ENCODE results near the gene SORL1. TPM values are rescaled to one million over a fixed set of nuclear protein-coding genes. Genes with fewer than 3 reads are reported as not detected.
A peak's percentile ranks its signal among the peaks of the same experiment; 100 is the strongest.

The SORL1 gene
- total RNA-seq, 4 donors from 2014 or later = 7.1 to 12.6 (median 10.6) TPM

DNA sequence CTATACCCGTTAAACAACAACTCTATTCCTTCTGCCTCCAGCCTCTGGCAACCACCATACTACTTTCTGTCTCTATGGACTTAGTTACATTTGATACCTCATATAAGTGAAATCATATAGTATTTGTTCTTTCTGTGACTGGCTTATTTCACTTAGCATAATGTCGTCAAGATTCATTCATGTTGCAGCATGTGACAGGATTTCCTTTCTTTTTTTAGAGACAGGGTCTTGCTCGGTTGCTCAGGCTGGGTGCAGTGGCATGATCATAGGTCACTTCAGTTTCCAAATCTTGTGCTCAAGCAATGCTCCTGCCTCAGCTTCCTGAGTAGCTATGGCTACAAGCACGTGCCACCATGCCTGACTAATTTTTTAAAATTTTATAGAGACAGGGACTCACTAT is 29.4 kb upstream of the SORL1 start:
- Histone ChIP-seq H3K27ac (no peak overlapping the region), H3K9me3 (no peaks in the 10 kb centered on the region), H3K36me3 (no peaks in the 10 kb centered on the region), H3K27me3 (peaks cover 5% of the 10 kb centered on the region), H3K4me1 (peaks cover 0 to 18% (median 0%) of the 10 kb centered on the region in 3 donors), H3K4me3 (no peak overlapping the region)
- TF ChIP-seq, protein P1, sequence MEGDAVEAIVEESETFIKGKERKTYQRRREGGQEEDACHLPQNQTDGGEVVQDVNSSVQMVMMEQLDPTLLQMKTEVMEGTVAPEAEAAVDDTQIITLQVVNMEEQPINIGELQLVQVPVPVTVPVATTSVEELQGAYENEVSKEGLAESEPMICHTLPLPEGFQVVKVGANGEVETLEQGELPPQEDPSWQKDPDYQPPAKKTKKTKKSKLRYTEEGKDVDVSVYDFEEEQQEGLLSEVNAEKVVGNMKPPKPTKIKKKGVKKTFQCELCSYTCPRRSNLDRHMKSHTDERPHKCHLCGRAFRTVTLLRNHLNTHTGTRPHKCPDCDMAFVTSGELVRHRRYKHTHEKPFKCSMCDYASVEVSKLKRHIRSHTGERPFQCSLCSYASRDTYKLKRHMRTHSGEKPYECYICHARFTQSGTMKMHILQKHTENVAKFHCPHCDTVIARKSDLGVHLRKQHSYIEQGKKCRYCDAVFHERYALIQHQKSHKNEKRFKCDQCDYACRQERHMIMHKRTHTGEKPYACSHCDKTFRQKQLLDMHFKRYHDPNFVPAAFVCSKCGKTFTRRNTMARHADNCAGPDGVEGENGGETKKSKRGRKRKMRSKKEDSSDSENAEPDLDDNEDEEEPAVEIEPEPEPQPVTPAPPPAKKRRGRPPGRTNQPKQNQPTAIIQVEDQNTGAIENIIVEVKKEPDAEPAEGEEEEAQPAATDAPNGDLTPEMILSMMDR (IDR thresholded peaks at IDR 0.05) = no peak
- TF ChIP-seq POLR2A (IDR thresholded peaks at IDR 0.05) = no peak
- no peak for TF ChIP-seq EP300 (IDR thresholded peaks at IDR 0.05)
- TF ChIP-seq POLR2AphosphoS5 (IDR thresholded peaks at IDR 0.05) = no peak
- 46 to 47% methylated on average over 4 of the region's 4 CpGs for WGBS, 2 donors (ENCODE audit: low coverage in 1 of 2)
- no peak for ATAC-seq

DNA sequence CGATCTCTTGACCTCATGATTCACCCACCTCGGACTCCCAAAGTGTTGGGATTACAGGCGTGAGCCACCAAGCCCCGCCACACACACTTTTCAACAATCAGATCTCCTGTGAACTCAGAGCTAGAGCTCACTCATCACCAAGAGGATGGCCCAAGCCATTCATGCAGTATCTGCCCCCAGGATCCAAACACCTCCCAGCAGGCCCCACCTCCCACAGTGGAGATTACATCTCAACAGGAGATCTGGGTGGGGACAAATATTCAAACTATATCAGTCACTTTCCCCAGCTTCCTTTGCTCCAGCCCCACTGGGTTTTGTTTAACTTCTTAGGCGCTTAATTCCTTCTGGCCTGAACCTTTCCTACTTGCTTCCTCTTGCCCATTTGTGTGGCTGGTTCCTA is 26.3 kb upstream of the SORL1 start:
- Histone ChIP-seq H3K27me3 (peaks cover 5% of the 10 kb centered on the region), H3K9me3 (no peaks in the 10 kb centered on the region), H3K4me1 (peaks cover 0 to 15% (median 0%) of the 10 kb centered on the region in 3 donors), H3K4me3 (no peak overlapping the region), H3K27ac (no peak overlapping the region), H3K36me3 (no peaks in the 10 kb centered on the region)
- 83 to 87% methylated on average over 1 to 5 of the region's 5 CpGs for WGBS, 2 donors (ENCODE audit: low coverage in 1 of 2)
- ATAC-seq = no peak
- TF ChIP-seq, protein P1 (IDR thresholded peaks at IDR 0.05) = no peak
- no peak for TF ChIP-seq POLR2A (IDR thresholded peaks at IDR 0.05)
- no peak for TF ChIP-seq POLR2AphosphoS5 (IDR thresholded peaks at IDR 0.05)
- no peak for TF ChIP-seq EP300 (IDR thresholded peaks at IDR 0.05)

DNA sequence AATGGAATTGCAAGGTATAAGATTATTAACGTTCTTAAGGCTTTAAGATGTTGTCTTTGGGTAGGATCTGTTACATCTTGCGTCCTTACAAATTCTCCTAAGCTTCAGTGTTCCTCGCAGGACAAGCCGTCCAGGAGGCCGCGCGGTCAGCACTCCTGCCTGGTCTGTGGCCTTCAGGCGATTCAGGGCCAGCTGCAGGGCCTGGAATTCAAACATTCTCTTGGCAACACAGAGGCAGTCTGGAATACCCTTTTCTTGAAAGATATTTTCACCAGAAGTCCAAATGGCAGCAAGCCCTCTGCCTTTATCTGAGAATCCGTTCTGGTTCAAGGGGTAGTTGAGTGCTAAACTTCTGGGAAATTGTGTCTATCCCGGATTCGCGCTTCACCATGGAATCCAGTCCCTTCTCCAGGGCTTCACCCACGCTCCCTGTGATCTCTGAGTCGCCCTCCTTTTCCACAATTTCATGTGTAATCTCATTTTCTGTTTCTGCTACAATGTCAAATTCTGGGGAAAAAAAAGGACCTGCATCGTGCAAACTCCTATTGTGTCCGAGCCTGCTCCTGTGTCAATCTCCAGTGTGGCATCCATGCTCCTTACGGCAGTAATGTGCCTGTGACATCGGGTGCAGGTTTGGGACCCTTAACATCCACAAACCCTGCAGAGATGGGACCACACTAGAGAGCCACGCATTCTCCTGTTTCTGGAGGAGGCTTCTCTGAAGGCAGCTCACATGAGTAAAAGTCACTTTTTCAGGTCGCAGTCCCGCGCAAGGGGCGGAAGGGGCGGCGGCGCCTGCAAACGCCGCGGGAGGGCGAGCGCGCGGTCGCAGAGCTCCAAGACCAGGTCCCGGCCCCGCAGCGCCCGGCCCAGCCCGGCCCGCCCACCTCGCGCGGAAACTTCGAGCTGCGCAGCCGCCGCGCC is 25.4 kb upstream of the SORL1 start:
- peak; percentile 81 for ATAC-seq
- TF ChIP-seq, protein P1 (IDR thresholded peaks at IDR 0.05) = peak in 2 of 4 experiments; percentile 41 to 54
- no peak for TF ChIP-seq EP300 (IDR thresholded peaks at IDR 0.05)
- H3K27me3 ChIP-seq = peaks cover 5% of the 10 kb centered on the region
- H3K4me3 ChIP-seq = peak overlapping the region in 1 of 2 donors; percentile 40
- no peaks in the 10 kb centered on the region for H3K36me3 ChIP-seq
- no peak overlapping the region for H3K27ac ChIP-seq
- H3K4me1 ChIP-seq = peaks cover 0 to 15% (median 0%) of the 10 kb centered on the region in 3 donors
- WGBS, 2 donors (ENCODE audit: low coverage in 1 of 2) = 24 to 54% methylated on average over 6 to 19 of the region's 48 CpGs
- no peaks in the 10 kb centered on the region for H3K9me3 ChIP-seq

DNA sequence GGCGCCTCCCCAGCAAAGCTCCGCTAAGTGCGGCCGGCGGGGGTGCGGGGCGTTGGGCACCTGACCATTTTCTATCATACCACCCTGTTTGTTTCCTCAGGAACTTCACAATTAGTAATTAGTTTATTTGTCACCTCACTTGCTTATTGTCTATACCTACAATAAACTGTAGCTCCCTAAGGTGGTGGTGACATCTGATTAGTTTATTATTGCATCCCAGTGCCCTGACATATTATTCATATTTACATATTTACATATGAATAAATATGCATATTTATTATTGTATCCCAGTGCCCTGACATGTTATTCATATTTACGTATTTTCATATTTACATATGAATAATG is 24.7 kb upstream of the SORL1 start:
- no peak for TF ChIP-seq POLR2AphosphoS5 (IDR thresholded peaks at IDR 0.05)
- TF ChIP-seq POLR2A (IDR thresholded peaks at IDR 0.05) = no peak
- no peak for TF ChIP-seq EP300 (IDR thresholded peaks at IDR 0.05)
- TF ChIP-seq, protein P1 (IDR thresholded peaks at IDR 0.05) = no peak
- Histone ChIP-seq H3K9me3 (no peaks in the 10 kb centered on the region), H3K36me3 (no peaks in the 10 kb centered on the region), H3K27me3 (peaks cover 5% of the 10 kb centered on the region), H3K27ac (no peak overlapping the region), H3K4me3 (peak overlapping the region in 1 of 2 donors; percentile 40), H3K4me1 (peaks cover 0 to 15% (median 0%) of the 10 kb centered on the region in 3 donors)
- no peak for ATAC-seq
- WGBS, 2 donors (ENCODE audit: low coverage in 1 of 2) = 77 to 100% methylated on average over 1 of the region's 8 CpGs

DNA sequence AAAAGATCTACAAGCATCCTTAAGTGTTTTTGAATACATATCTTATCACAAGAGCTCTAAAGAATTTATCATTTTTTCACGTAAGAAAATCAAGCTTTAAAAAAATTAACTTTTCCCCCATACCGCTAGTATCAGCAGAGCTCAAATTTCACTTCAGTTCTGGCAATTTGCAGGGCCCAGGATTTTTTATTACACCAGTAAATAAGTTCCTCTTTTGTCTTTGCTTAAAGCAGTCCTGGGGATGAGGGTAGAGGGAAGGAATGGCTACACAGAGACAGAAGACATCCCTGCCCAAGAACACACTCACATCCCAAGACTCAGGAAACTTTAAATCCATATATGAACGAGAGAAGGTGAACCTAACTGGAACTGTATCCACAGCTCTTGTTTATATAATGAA is 22.6 kb upstream of the SORL1 start:
- no peak for TF ChIP-seq POLR2A (IDR thresholded peaks at IDR 0.05)
- WGBS, 2 donors (ENCODE audit: low coverage in 1 of 2) = 38 to 49% methylated on average over 3 of the region's 3 CpGs
- ATAC-seq = no peak

More for the DNA sequence above, 22.6 kb upstream of the SORL1 start:
- peaks cover 0 to 15% (median 0%) of the 10 kb centered on the region in 3 donors for H3K4me1 ChIP-seq
- no peak overlapping the region for H3K27ac ChIP-seq
- no peak overlapping the region for H3K4me3 ChIP-seq
- peaks cover 5% of the 10 kb centered on the region for H3K27me3 ChIP-seq
- H3K9me3 ChIP-seq = no peaks in the 10 kb centered on the region
- no peaks in the 10 kb centered on the region for H3K36me3 ChIP-seq

Data from gastroesophageal sphincter (tissue), 4 donors.